Measurements from ENCODE around the gene GART.
A peak's percentile ranks its signal among the peaks of the same experiment; 100 is the strongest.

Gene GART

GRCh38 chr21:33552999-33553598, 11.2 kb upstream of the GART start:
- DNase-seq, result no peak

- DNase-seq, result no peak
Measured at GRCh38 chr21:33552093-33552998, 10.4 kb upstream of the GART start.

DNA sequence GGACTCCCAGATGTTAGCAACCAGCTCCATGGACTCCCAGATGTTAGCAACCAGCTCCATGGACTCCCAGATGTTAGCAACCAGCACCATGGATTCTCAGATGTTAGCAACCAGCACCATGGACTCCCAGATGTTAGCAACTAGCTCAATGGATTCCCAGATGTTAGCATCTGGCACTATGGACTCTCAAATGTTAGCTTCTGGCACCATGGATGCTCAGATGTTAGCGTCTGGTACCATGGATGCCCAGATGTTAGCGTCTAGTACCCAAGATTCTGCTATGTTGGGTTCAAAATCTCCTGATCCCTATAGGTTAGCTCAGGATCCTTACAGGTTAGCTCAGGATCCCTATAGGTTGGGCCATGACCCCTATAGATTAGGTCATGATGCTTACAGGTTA, 9.7 kb upstream of the GART start:
- DNase-seq, result no peak

DNA sequence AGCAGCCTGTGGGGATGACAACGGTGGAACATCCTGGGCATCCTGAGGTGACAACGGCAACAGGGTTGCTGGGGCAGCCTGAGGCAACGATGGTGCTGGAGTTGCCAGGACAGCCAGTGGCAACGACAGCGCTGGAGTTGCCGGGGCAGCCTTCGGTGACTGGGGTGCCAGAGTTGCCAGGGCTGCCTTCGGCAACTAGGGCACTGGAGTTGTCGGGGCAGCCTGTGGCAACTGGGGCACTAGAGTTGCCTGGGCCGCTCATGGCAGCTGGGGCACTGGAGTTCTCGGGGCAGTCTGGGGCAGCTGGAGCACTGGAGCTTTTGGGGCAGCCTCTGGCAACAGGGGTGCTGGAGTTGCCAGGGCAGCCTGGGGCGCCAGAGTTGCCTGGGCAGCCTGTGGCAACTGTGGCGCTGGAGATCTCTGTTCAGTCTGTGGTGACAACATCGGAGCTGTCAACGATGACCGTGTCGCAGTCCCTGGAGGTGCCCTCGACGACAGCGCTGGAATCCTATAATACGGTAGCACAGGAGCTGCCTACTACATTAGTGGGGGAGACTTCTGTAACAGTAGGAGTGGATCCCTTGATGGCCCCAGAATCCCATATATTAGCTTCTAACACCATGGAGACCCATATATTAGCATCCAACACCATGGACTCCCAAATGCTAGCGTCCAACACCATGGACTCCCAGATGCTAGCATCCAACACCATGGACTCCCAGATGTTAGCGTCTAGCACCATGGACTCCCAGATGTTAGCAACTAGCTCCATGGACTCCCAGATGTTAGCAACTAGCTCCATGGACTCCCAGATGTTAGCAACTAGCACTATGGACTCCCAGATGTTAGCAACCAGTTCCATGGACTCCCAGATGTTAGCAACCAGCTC, 9.1 kb upstream of the GART start:
- no peak for DNase-seq

DNA sequence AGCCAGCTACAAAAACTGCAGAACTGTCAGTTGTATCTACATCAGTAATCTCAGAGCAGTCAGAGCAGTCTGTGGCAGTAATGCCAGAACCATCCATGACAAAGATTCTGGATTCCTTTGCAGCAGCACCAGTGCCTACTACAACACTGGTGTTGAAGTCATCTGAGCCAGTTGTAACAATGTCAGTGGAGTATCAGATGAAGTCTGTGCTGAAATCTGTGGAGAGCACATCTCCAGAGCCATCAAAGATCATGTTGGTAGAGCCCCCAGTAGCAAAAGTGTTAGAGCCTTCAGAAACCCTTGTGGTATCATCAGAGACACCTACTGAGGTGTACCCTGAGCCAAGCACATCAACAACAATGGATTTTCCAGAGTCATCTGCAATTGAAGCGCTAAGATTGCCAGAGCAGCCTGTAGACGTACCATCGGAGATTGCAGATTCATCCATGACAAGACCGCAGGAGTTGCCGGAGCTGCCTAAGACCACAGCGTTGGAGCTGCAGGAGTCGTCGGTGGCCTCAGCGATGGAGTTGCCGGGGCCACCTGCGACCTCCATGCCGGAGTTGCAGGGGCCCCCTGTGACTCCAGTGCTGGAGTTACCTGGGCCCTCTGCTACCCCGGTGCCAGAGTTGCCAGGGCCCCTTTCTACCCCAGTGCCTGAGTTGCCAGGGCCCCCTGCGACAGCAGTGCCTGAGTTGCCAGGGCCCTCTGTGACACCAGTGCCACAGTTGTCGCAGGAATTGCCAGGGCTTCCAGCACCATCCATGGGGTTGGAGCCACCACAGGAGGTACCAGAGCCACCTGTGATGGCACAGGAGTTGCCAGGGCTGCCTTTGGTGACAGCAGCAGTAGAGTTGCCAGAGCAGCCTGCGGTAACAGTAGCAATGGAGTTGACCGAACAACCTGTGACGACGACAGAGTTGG, 8.2 kb upstream of the GART start:
- no peak for DNase-seq

- no peak for DNase-seq
Measured at GRCh38 chr21:33546086-33546485, 4.2 kb upstream of the GART start.

- DNase-seq, result no peak
Measured at GRCh38 chr21:33544451-33545195, 2.7 kb upstream of the GART start.

DNA sequence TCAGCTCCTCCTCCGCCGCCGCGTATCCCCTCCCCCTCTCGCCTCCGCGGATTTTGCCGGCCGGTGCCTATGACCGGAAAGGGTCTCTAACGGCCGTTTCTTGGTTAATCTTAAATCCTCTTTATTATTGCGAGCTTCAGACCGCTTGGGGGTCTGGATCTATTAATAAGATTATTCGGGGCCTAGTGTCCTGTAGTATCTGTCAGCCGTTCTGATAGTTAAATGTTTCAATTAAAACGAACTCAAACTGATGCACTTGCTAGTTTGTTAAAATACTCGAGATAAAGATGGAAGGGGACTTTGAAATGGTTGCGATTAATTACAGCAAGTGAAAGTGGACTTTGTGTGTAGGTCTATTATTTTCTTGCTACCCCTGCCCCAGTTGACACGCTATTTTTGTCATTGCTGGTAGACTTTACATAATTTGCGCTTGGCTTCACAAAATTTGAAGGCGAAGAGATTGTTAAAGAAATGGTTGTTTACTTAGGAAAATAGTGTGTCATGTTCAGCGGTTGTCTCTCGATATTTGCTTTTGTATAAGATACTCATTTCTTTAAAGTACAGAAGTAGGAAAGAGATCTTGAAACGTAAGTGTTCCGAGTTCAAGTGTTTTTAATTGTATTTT, 1.7 kb upstream of the GART start:
- peak; percentile 3 for DNase-seq

DNA sequence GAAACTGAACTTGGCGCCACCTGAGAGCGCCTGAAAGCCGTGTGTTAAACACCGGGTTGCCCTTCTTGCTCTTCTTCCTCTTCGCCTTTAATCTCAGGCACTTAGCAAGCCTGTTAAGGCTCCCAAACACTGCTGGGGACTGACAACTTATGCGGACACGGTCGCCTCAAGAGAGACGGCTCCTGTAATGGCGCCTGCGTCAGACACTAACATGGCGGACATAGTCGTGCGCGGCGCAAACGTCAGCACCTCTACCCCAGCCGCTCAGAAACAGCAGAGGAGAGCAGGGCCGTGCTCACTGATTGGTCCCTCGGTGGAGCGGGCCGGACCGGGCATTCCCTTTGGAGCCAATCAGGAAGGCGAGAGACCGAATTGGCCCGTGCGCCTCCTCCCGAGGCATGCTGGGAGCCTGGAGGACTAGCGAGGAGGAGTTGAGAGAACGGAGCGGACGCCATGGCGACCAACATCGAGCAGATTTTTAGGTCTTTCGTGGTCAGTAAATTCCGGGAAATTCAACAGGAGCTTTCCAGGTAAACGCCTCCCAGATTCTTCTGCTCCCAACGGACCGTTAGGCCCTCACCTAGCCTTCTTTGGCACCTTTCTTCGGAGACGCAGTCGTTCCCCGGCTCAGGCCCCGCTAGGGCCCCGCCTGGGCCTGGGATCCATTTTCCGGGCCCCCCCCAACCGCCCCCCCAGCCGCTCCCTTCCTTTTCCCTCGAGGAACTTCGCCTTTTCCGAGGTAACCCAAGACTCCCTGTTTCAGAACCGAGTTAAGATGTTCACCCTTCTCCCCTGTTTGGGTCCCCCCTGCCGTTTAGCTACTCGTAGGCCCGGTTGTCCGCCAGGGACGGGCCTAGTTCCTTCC, 955 bp upstream of the GART start, which contains the start of gene SON:
Gene SON, plus strand, starts transcription at position 399 of the 865 bp plus-strand sequence. Its CDS starts 55 bp downstream, at position 454.
- DNase-seq, result peak; percentile 99

DNA sequence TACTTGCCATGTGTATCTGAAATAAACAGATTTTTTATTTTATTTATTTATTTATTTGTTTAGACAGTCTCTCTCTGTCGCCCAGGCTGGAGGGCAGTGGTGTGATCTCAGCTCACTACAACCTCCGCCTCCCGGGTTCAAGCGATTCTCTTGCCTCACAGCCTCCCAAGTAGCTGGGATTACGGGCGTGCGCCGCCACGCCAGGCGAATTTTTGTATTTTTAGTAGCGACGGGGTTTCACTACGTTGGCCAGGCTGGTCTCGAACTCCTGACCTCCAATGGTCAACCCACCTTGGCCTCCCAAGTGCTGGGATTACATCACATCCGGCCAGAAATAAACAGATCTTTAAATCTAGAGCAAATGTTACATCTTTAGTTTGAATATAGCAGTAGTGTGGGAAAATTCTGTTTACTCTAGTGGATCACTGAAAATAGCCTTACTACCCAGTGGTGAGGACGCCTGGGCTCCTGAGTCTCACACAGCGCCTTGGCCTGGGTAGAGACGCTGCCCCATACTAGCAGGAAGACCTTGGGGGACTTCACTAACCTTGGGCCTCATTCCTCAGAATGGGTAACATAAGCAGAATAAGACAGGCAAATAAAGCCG, 709 bp downstream of the GART start:
- peak; percentile 5 for DNase-seq

DNA sequence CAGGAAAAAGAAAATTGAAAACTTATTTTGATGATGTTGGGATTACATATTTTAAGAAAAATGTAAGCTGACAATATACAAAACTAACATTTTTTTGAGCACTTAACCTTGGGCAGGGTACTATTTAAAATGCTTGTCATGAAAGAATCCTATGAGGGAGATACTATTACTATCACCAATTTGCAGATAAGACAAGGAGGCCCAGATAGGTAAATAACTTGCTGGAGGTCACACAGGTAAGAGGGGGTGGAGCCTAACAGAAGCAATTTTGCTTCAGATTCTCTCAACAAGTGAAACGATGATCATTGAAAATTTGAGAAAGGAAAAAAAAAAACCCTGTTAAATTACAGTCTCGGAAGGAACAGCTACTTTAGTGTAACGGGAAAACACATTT, 1.2 kb downstream of the GART start:
- DNase-seq, result no peak

DNA sequence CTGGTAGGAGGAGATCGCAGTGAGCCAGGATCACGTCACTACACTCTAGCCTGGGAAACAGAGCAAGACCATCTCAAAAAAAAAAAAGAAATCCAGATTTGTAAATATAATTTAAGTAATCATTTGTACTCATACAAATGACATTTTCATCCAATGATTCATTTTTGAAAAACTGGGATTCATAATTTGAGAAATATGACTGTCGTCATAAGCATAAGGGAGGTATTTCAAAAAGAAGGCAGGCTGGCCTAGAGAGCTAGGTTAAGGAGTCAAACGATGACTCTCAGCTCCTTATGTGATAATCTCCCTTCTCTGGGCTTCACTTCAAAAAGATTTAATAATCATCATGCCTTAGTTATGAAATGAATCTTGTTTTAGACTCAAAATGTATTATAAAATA, 2.3 kb downstream of the GART start:
- DNase-seq, result peak; percentile 62

DNA sequence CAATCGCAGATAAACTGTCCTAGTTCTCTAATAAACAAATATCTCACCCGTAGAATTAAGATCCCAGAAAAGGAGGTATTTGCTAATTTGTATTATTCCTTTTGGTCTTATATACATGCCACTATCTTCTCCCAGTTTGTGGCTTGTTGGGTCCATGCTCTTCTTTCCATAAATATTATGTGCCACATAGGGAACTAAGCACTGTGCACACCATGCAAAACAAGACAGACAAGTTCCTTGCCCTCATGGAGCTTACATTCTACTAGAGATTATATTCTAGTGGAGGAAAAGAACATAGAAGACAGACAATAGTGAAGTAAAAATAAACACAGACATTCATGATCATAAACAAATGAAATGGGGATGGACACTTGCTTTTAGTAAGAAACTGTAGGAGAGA, 4.7 kb downstream of the GART start:
- no peak for DNase-seq

GRCh38 chr21:33531007-33531406, 10.9 kb downstream of the GART start:
- DNase-seq, result no peak

DNA sequence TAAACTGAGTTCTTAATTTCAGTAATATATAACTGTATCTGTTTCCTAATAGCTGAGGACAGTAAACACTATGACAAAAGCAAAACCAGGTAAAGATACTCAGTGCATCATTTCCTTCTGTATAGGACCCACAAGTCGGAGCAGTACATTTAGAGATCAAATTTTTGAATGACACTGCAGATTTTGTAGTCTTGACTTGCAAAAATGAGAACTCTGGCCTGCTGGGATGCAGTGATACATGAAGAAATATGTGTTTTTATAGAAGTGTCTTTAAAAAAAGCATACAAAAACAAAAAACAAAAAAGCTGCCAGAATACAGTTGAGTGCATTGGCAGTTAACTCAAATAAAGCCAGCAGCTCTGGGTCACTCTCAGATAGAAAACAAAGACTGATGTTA, 19.0 kb downstream of the GART start:
- no peak for DNase-seq

GRCh38 chr21:33522297-33522952, 19.5 kb downstream of the GART start:
- no peak for DNase-seq

DNA sequence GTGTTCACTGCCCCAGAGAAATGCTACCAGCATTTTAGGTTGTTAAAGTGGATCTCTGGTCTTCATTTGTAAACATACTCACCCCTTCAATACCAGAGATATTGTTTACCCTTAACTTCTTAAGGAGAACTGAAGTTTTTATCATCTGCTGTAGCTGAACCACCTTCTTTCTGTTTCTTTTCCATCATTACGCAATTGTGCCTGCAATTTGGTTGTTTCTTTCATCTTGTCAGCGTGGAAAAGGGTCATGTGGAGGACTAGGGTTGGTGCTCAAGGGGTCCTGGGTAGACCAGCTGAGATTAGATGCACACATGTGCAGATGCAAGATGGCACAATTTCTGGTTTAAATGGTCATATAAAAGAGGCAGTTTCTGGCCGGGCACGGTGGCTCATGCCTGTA, 23.0 kb downstream of the GART start:
- DNase-seq, result no peak

DNA sequence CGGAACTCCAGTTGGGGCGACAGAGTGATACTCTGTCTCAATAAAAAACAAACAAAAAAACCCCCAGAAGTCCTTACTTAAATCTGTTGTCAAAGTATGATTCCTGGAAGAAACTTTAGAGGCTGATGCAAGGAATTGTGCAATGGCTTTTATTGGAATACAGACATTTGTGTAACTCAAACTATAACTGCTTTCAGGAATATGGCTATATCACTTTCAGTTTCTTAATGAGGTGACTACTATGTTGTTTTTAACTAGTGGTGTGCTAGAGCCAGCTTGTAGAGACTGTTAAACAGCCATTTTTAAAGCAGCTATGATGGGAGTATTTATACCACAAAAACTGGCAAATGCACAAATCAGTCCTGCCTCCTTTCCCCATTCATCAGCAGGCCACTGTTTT, 27.7 kb downstream of the GART start:
- DNase-seq, result no peak

DNA sequence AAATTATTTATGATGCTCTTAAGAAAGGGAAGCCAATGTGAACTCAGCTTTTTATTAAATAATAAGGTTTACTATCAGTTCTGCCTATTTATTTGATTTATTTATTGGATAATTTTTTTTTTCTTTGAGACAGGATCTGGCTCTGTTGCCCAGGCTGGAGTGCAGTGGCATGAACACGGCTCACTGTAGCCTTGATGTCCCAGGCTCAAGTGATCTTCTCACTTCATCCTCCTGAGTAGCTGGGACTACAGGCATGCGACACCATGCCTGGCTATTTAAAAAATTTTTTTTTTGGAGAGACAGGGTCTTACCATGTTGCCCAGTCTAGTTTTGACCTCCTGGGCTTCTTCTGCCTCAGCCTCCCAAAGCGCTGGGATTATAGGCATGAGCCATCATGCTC, 29.4 kb downstream of the GART start:
- no peak for DNase-seq
